LNCaP clone FGC (cell line): ENCODE measurements around the gene MORC1.

Source experiments
- DNase-seq: peaks from one replicate; pipeline ENCODE4 v3.0.0-alpha.2; 2011; ENCODE audit warnings: low read depth
- H3K4me3 ChIP-seq: 2 replicates; pipeline ENCODE4 v1.5.1; 2011; ENCODE audit warnings: mild to moderate bottlenecking, low read depth, low read length, control low read depth
- TF ChIP-seq, protein P1 (sequence below): IDR thresholded peaks from 2 replicates; pipeline ENCODE4 v1.5.1; 2012; ENCODE audit warnings: mild to moderate bottlenecking; ENCODE audit not compliant: control insufficient read depth, insufficient read depth; ENCODE audit errors: extremely low read depth

MORC1 gene

DNA sequence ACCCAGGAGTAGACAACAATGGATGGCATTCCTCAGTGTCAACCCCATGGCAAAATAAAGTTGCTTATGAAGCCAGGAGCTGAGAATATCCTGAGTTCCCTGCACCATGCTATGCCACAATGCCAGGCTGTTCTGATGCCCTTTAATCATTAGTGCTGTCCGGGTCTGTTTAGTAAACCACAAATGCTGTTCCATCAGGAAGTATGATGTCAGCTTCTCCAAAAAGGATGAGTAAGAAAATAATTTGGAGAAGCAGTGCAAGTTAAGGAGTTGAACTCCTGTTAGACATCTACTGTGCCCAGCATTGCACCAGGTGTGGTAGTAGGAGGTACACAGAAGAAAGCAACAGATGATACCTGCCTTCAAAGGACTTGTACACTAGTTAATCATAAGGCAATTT is 96.4 kb downstream of the MORC1 start:
- TF ChIP-seq, protein P1, sequence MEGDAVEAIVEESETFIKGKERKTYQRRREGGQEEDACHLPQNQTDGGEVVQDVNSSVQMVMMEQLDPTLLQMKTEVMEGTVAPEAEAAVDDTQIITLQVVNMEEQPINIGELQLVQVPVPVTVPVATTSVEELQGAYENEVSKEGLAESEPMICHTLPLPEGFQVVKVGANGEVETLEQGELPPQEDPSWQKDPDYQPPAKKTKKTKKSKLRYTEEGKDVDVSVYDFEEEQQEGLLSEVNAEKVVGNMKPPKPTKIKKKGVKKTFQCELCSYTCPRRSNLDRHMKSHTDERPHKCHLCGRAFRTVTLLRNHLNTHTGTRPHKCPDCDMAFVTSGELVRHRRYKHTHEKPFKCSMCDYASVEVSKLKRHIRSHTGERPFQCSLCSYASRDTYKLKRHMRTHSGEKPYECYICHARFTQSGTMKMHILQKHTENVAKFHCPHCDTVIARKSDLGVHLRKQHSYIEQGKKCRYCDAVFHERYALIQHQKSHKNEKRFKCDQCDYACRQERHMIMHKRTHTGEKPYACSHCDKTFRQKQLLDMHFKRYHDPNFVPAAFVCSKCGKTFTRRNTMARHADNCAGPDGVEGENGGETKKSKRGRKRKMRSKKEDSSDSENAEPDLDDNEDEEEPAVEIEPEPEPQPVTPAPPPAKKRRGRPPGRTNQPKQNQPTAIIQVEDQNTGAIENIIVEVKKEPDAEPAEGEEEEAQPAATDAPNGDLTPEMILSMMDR: no peak
- DNase-seq: no peak
- no peak overlapping the region for H3K4me3 ChIP-seq

GRCh38 chr3:109018828-109019227 is 99.1 kb downstream of the MORC1 start:
- DNase-seq: peak; percentile 8
- TF ChIP-seq, protein P1: peak; percentile 63

DNA sequence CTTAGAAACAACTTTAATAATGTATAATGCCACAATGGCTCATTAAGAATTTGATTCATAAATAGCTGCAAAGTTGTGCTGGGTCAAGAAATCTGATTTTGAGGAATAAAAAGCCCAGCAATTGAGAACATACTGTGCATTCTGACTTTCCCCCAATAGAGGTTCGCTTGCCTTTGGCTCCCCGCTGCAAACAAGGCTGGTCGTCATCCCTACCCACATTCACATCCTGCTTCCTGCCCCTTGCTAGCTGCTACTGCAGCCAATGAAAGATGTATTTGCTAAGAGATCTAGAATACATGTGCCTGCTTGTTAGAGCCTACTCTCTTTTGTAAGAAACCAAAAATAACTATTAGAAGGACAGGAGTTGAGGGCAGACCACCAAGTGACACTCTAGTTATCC is 112.5 kb downstream of the MORC1 start:
- no peak overlapping the region for H3K4me3 ChIP-seq
- no peak for DNase-seq
- TF ChIP-seq, protein P1: no peak

More at GRCh38 chr3:109018828-109019227, 99.1 kb downstream of the MORC1 start:
- H3K4me3 ChIP-seq: no peak overlapping the region

GRCh38 chr3:108998436-108998835 is 119.5 kb downstream of the MORC1 start:
- DNase-seq: no peak
- H3K4me3 ChIP-seq: no peak overlapping the region
- TF ChIP-seq, protein P1: no peak

DNA sequence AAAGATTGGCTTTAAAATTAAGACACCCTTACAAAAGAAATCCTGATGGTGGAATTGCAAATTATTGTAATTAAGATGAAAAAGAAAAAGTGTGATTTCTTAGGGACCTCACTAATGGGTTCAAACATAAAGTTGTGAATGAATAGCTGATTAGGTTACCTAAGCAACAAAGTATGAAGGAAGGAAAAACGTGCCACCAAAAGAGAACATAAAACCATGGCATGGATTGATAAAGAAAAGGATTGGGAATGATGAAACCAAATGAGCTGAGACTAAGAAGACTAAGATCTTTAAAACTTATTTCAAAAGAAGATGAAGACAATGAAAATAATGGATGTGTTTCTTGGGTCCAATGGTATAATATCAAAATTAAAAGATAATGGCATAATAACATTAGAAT is 132.1 kb downstream of the MORC1 start:
- DNase-seq: no peak
- TF ChIP-seq, protein P1: no peak

GRCh38 chr3:108983051-108983450 is 134.9 kb downstream of the MORC1 start:
- no peak overlapping the region for H3K4me3 ChIP-seq
- peak; percentile 74 for DNase-seq
- TF ChIP-seq, protein P1: no peak

More for the DNA sequence above, 132.1 kb downstream of the MORC1 start:
- H3K4me3 ChIP-seq: no peak overlapping the region

DNA sequence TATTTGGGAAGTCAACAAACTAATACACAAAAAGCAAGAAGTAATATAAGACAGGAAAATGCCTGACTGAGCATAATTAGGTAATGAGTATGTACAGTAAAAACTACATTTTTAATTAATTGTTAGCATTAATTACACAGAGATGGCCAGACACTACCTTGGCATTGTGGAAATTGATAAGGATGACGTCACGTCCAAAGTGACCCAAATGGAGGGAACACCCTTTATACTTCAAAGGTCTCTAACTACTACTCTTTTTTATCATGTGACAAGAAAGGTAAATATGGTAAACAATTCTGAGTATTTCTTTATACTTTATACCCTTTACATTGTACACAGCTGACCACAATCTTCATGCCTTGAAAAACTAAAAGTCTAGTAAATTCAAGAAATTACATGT is 141.9 kb downstream of the MORC1 start:
- TF ChIP-seq, protein P1: no peak
- no peak overlapping the region for H3K4me3 ChIP-seq
- no peak for DNase-seq
